Large intestine (tissue), 3 donors: ENCODE measurements around the gene OLIG1. TPM values are rescaled to one million over a fixed set of nuclear protein-coding genes. Genes with fewer than 3 reads are reported as not detected.

Source experiments
- DNase-seq, 2 donors: peaks; one replicate each; pipeline versions ENCODE4 v3.0.0 to v3.0.0-alpha.2; 2013
- H3K27ac ChIP-seq: one replicate; pipeline ENCODE4 v1.5.1; 2013; ENCODE audit warnings: low read length
- H3K27me3 ChIP-seq: 2 replicates; pipeline ENCODE4 v1.6.1; 2013; ENCODE audit warnings: low read length; ENCODE audit not compliant: control insufficient read depth, insufficient read depth
- H3K36me3 ChIP-seq: 2 replicates; pipeline ENCODE4 v1.6.1; 2013; ENCODE audit warnings: low read length; ENCODE audit not compliant: control insufficient read depth, insufficient read depth
- H3K4me1 ChIP-seq: one replicate; pipeline ENCODE4 v1.6.1; 2013; ENCODE audit warnings: low read length; ENCODE audit not compliant: control insufficient read depth, insufficient read depth
- H3K4me3 ChIP-seq: one replicate; pipeline ENCODE4 v1.5.1; 2013; ENCODE audit warnings: low read length
- H3K9me3 ChIP-seq: one replicate; pipeline ENCODE4 v1.6.1; 2013; ENCODE audit warnings: mild to moderate bottlenecking, low read depth, low read length, moderate library complexity; ENCODE audit not compliant: control insufficient read depth
- WGBS: methylation state at CpG from one replicate; pipeline ENCODE4 v1.1.5; 2013; ENCODE audit warnings: low lambda C conversion rate; ENCODE audit not compliant: insufficient coverage; 5-methylcytosine and 5-hydroxymethylcytosine counted together
- polyA plus RNA-seq: library from polyadenylated mRNA; unstranded; fragments of 120-200 nt; gene quantifications from one replicate; pipeline ENCODE4 v1.2.1, GENCODE V29; 2013

OLIG1 gene
- polyA plus RNA-seq, 1 donor, result 0.01 TPM

GRCh38 chr21:33042812-33043211 lies 27.1 kb upstream of the OLIG1 start:
- H3K9me3 ChIP-seq, result no peaks in the 10 kb centered on the region
- WGBS, result 80% methylated on average over 1 of the region's 4 CpGs
- no peak overlapping the region for H3K4me3 ChIP-seq
- no peak for DNase-seq
- peaks cover 39% of the 10 kb centered on the region for H3K27me3 ChIP-seq
- H3K36me3 ChIP-seq, result no peaks in the 10 kb centered on the region
- H3K4me1 ChIP-seq, result no peaks in the 10 kb centered on the region
- H3K27ac ChIP-seq, result no peak overlapping the region

GRCh38 chr21:33046455-33046854 lies 23.5 kb upstream of the OLIG1 start:
- no peak overlapping the region for H3K27ac ChIP-seq
- no peaks in the 10 kb centered on the region for H3K36me3 ChIP-seq
- DNase-seq, result no peak
- H3K27me3 ChIP-seq, result peaks cover 43% of the 10 kb centered on the region
- no peaks in the 10 kb centered on the region for H3K4me1 ChIP-seq
- no peak overlapping the region for H3K4me3 ChIP-seq
- WGBS, result 40% methylated on average over 1 of the region's 8 CpGs
- H3K9me3 ChIP-seq, result no peaks in the 10 kb centered on the region

GRCh38 chr21:33047231-33047630 lies 22.7 kb upstream of the OLIG1 start:
- no CpG with 5 or more reads among the region's 5 CpGs for WGBS
- Histone ChIP-seq H3K27me3 (peaks cover 47% of the 10 kb centered on the region), H3K9me3 (no peaks in the 10 kb centered on the region), H3K4me3 (no peak overlapping the region), H3K27ac (no peak overlapping the region), H3K36me3 (no peaks in the 10 kb centered on the region), H3K4me1 (no peaks in the 10 kb centered on the region)
- DNase-seq, result no peak

GRCh38 chr21:33051925-33052324 lies 18.0 kb upstream of the OLIG1 start:
- Histone ChIP-seq H3K4me1 (no peaks in the 10 kb centered on the region), H3K27ac (no peak overlapping the region), H3K9me3 (no peaks in the 10 kb centered on the region), H3K36me3 (no peaks in the 10 kb centered on the region), H3K4me3 (no peak overlapping the region), H3K27me3 (peaks cover 50% of the 10 kb centered on the region)
- DNase-seq, result no peak
- 100% methylated on average over 1 of the region's 16 CpGs for WGBS

- Histone ChIP-seq H3K36me3 (no peaks in the 10 kb centered on the region), H3K4me1 (no peaks in the 10 kb centered on the region), H3K27ac (no peak overlapping the region), H3K27me3 (peaks cover 39% of the 10 kb centered on the region), H3K9me3 (no peaks in the 10 kb centered on the region), H3K4me3 (no peak overlapping the region)
- no peak for DNase-seq
Observed at GRCh38 chr21:33053951-33054350, 16.0 kb upstream of the OLIG1 start.

GRCh38 chr21:33055991-33056390 lies 13.9 kb upstream of the OLIG1 start:
- no peak for DNase-seq
- no peaks in the 10 kb centered on the region for H3K4me1 ChIP-seq
- peaks cover 51% of the 10 kb centered on the region for H3K27me3 ChIP-seq
- H3K27ac ChIP-seq, result no peak overlapping the region
- H3K9me3 ChIP-seq, result no peaks in the 10 kb centered on the region
- no CpG with 5 or more reads among the region's 5 CpGs for WGBS
- no peaks in the 10 kb centered on the region for H3K36me3 ChIP-seq
- no peak overlapping the region for H3K4me3 ChIP-seq

GRCh38 chr21:33057385-33057940 lies 12.5 kb upstream of the OLIG1 start:
- WGBS, result no CpG with 5 or more reads among the region's 11 CpGs
- H3K27ac ChIP-seq, result no peak overlapping the region
- H3K4me3 ChIP-seq, result no peak overlapping the region
- H3K4me1 ChIP-seq, result no peaks in the 10 kb centered on the region
- H3K9me3 ChIP-seq, result no peaks in the 10 kb centered on the region
- DNase-seq, result no peak
- H3K36me3 ChIP-seq, result no peaks in the 10 kb centered on the region
- peaks cover 52% of the 10 kb centered on the region for H3K27me3 ChIP-seq

GRCh38 chr21:33058527-33058926 lies 11.4 kb upstream of the OLIG1 start:
- H3K27me3 ChIP-seq, result peaks cover 49% of the 10 kb centered on the region
- no CpG with 5 or more reads among the region's 6 CpGs for WGBS
- H3K36me3 ChIP-seq, result no peaks in the 10 kb centered on the region

GRCh38 chr21:33058957-33059356 lies 11.0 kb upstream of the OLIG1 start:
- DNase-seq, result no peak
- WGBS, result no CpG with 5 or more reads among the region's 6 CpGs
- no peaks in the 10 kb centered on the region for H3K9me3 ChIP-seq
- no peak overlapping the region for H3K4me3 ChIP-seq
- H3K27ac ChIP-seq, result no peak overlapping the region
- no peaks in the 10 kb centered on the region for H3K36me3 ChIP-seq
- no peaks in the 10 kb centered on the region for H3K4me1 ChIP-seq
- peaks cover 53% of the 10 kb centered on the region for H3K27me3 ChIP-seq

More at GRCh38 chr21:33058527-33058926, 11.4 kb upstream of the OLIG1 start:
- Histone ChIP-seq H3K4me1 (no peaks in the 10 kb centered on the region), H3K4me3 (no peak overlapping the region), H3K27ac (no peak overlapping the region), H3K9me3 (no peaks in the 10 kb centered on the region)
- DNase-seq, result no peak

GRCh38 chr21:33059380-33059841 lies 10.5 kb upstream of the OLIG1 start:
- no CpG with 5 or more reads among the region's 2 CpGs for WGBS
- Histone ChIP-seq H3K27ac (no peak overlapping the region), H3K27me3 (peaks cover 58% of the 10 kb centered on the region), H3K9me3 (no peaks in the 10 kb centered on the region), H3K4me3 (no peak overlapping the region), H3K4me1 (no peaks in the 10 kb centered on the region), H3K36me3 (no peaks in the 10 kb centered on the region)
- DNase-seq, result no peak

GRCh38 chr21:33061233-33061632 lies 8.7 kb upstream of the OLIG1 start:
- no peaks in the 10 kb centered on the region for H3K4me1 ChIP-seq
- no peak for DNase-seq
- H3K4me3 ChIP-seq, result no peak overlapping the region
- no CpG with 5 or more reads among the region's 4 CpGs for WGBS
- H3K27ac ChIP-seq, result no peak overlapping the region
- H3K36me3 ChIP-seq, result no peaks in the 10 kb centered on the region
- H3K27me3 ChIP-seq, result peaks cover 63% of the 10 kb centered on the region
- no peaks in the 10 kb centered on the region for H3K9me3 ChIP-seq
